Thymus (tissue), 14 donors: ENCODE results near the gene ZNF277. TPM values are rescaled to one million over a fixed set of nuclear protein-coding genes. Genes with fewer than 3 reads are reported as not detected.

Experiments
- DNase-seq, 9 donors: peaks; one replicate each; pipeline ENCODE4 v3.0.0-alpha.2; 2013; ENCODE audit warnings: low spot score in 9 of 9, low read depth in 6 of 9, missing footprints in 1 of 9
- H3K27ac ChIP-seq, 2 donors: one replicate each; pipeline ENCODE4 v1.5.1; 2013; ENCODE audit warnings: control low read depth in 1 of 2, low read depth in 1 of 2, low read length in 1 of 2, mild to moderate bottlenecking in 1 of 2, moderate library complexity in 1 of 2
- H3K27me3 ChIP-seq, 2 donors: one replicate each; pipeline ENCODE4 v1.5.1; 2013; ENCODE audit warnings: low read length in 1 of 2; ENCODE audit not compliant: control insufficient read depth in 2 of 2, insufficient read depth in 1 of 2
- H3K36me3 ChIP-seq, 2 donors: one replicate each; pipeline ENCODE4 v1.5.1; 2013; ENCODE audit warnings: low read length in 1 of 2, mild to moderate bottlenecking in 1 of 2, moderate library complexity in 1 of 2; ENCODE audit not compliant: control insufficient read depth in 2 of 2, insufficient read depth in 2 of 2
- H3K4me1 ChIP-seq, 2 donors: one replicate each; pipeline ENCODE4 v1.5.1; 2013; ENCODE audit warnings: low read length in 2 of 2; ENCODE audit not compliant: control insufficient read depth in 2 of 2, insufficient read depth in 2 of 2
- H3K4me3 ChIP-seq, 2 donors: one replicate each; pipeline ENCODE4 v1.5.1; 2013; ENCODE audit warnings: low read length in 2 of 2, control low read depth in 1 of 2, mild to moderate bottlenecking in 1 of 2
- H3K9me3 ChIP-seq, 2 donors: one replicate each; pipeline ENCODE4 v1.5.1; 2013; ENCODE audit warnings: low read length in 1 of 2, mild to moderate bottlenecking in 1 of 2; ENCODE audit not compliant: control insufficient read depth in 2 of 2, insufficient read depth in 1 of 2
- WGBS: extraction: QIAGEN DNeasy Blood & Tissue Kit; methylation state at CpG from one replicate; pipeline ENCODE4 v1.1.7; 2013; 5-methylcytosine and 5-hydroxymethylcytosine counted together
- long read RNA-seq, 10 donors: transcript quantifications; one replicate each; lab custom pipeline, GENCODE V29; 2026
- polyA plus RNA-seq: library from polyadenylated mRNA; stranded (reverse); fragments of 200-250 nt; gene quantifications from one replicate; pipeline ENCODE4 v1.2.3, GENCODE V29; 2013
- total RNA-seq: library from RNA; stranded (reverse); fragments of 120-200 nt; gene quantifications from one replicate; pipeline ENCODE4 v1.2.4, GENCODE V29; 2013
- donor health status: healthy.

The ZNF277 gene, protein sequence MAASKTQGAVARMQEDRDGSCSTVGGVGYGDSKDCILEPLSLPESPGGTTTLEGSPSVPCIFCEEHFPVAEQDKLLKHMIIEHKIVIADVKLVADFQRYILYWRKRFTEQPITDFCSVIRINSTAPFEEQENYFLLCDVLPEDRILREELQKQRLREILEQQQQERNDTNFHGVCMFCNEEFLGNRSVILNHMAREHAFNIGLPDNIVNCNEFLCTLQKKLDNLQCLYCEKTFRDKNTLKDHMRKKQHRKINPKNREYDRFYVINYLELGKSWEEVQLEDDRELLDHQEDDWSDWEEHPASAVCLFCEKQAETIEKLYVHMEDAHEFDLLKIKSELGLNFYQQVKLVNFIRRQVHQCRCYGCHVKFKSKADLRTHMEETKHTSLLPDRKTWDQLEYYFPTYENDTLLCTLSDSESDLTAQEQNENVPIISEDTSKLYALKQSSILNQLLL
- 32.3 TPM for total RNA-seq
- 29.7 TPM for polyA plus RNA-seq
- long read RNA-seq, donor 1 = 0 reads
- long read RNA-seq, donor 2 = 0 reads
- long read RNA-seq, donor 3, transcript ZNF277-201 (12 exons, 1,849 nt) = major isoform, 16 of 29 reads
- long read RNA-seq, donor 3, partial matches to known transcripts = 9 of 29 reads
- long read RNA-seq, donor 3, other reads (novel, unspliced or antisense) = 0 of 29 reads
- long read RNA-seq, donor 4, transcript ZNF277-201 (12 exons, 1,849 nt) = major isoform, 5 of 7 reads
- long read RNA-seq, donor 4, partial matches to known transcripts = 0 of 7 reads
- long read RNA-seq, donor 4, other reads (novel, unspliced or antisense) = 0 of 7 reads
- long read RNA-seq, donor 5, transcript ZNF277-201 (12 exons, 1,849 nt) = major isoform, 11 of 32 reads
- long read RNA-seq, donor 5, partial matches to known transcripts = 21 of 32 reads
- long read RNA-seq, donor 5, other reads (novel, unspliced or antisense) = 0 of 32 reads
- long read RNA-seq, donor 6, transcript ZNF277-201 (12 exons, 1,849 nt) = major isoform, 5 of 6 reads
- long read RNA-seq, donor 6, partial matches to known transcripts = 0 of 6 reads
- long read RNA-seq, donor 6, other reads (novel, unspliced or antisense) = 0 of 6 reads
- long read RNA-seq, donor 7, transcript ZNF277-201 (12 exons, 1,849 nt) = major isoform, 10 of 11 reads
- long read RNA-seq, donor 7, partial matches to known transcripts = 0 of 11 reads
- long read RNA-seq, donor 7, other reads (novel, unspliced or antisense) = 0 of 11 reads
- long read RNA-seq, donor 8, partial matches to known transcripts = 0 of 5 reads
- long read RNA-seq, donor 8, other reads (novel, unspliced or antisense) = 0 of 5 reads
- long read RNA-seq, donor 9, transcript ZNF277-201 (12 exons, 1,849 nt) = major isoform, 6 of 6 reads
- long read RNA-seq, donor 9, partial matches to known transcripts = 0 of 6 reads
- long read RNA-seq, donor 9, other reads (novel, unspliced or antisense) = 0 of 6 reads
- long read RNA-seq, donor 10, transcript ZNF277-201 (12 exons, 1,849 nt) = major isoform, 6 of 6 reads
- long read RNA-seq, donor 10, partial matches to known transcripts = 0 of 6 reads
- long read RNA-seq, donor 10, other reads (novel, unspliced or antisense) = 0 of 6 reads

GRCh38 chr7:112206238-112206990 is at the start of gene ZNF277, which contains the start of gene DOCK4:
Gene ZNF277 (plus strand): TSS chr7:112206695. CDS start chr7:112206717, 22 bp downstream.
Gene DOCK4 (minus strand): TSS chr7:112206399. CDS start chr7:112206138, 261 bp downstream.
- WGBS = under 1% methylated on average over 67 of the region's 67 CpGs
- Histone ChIP-seq H3K4me3 (peak within 1 kb of the TSS; percentile 63 to 98), H3K27ac (peak within 1 kb of the TSS; percentile 31 to 63), H3K4me1 (peaks cover 11 to 20% of the 10 kb centered on the region in 2 donors), H3K9me3 (peaks cover 0 to 2% of the 10 kb centered on the region in 2 donors), H3K27me3 (peaks cover 19 to 30% of the 10 kb centered on the region in 2 donors), H3K36me3 (no peaks in the 10 kb centered on the region)
- peak; percentile 94 to 100 (median 98) for DNase-seq

DNA sequence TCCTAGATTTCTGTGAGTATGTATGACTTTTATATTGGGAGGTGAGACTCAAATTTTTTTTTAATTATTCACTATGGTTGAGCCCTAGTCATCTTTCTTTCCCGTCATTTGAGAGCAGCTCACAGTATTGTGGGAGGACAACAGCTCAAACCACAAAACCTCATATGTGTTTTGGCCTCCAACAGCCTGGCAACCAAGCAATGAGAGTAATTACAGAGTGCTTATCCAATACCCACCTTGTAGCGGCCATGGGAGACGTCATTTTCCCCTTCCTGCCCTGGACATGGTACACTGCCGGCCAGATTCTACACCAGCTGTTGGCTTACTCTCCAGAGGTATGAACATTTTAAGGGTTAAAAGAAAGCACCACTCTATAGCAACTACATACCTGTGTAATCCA is 49.4 kb upstream of the ZNF277 start:
- DNase-seq = no peak
- no peak overlapping the region for H3K27ac ChIP-seq
- H3K4me1 ChIP-seq = no peaks in the 10 kb centered on the region
- H3K36me3 ChIP-seq = no peaks in the 10 kb centered on the region
- H3K4me3 ChIP-seq = no peak overlapping the region
- WGBS = 22% methylated on average over 4 of the region's 4 CpGs
- no peaks in the 10 kb centered on the region for H3K27me3 ChIP-seq
- no peaks in the 10 kb centered on the region for H3K9me3 ChIP-seq

DNA sequence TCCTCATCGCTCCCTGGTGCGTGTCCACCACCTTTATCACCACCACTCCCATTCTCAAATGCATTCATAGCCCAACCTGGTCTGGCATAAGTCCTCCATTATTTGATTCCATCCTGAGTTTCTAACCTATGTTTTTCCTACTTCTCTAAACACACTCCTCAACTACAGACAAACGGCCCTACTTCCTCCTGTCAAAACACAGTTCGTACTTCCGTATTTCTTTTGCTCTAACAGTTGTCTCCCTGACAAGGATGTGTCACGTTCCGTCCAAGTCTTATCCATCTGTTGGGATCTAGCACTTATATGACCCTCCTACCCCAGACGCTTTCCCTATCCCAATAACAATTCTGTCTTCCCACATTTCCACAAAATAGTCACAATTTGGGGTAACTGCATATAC is 47.1 kb upstream of the ZNF277 start:
- Histone ChIP-seq H3K4me1 (no peaks in the 10 kb centered on the region), H3K36me3 (no peaks in the 10 kb centered on the region), H3K9me3 (no peaks in the 10 kb centered on the region), H3K27me3 (no peaks in the 10 kb centered on the region), H3K4me3 (no peak overlapping the region), H3K27ac (no peak overlapping the region)
- WGBS = 56% methylated on average over 8 of the region's 8 CpGs
- DNase-seq = no peak

DNA sequence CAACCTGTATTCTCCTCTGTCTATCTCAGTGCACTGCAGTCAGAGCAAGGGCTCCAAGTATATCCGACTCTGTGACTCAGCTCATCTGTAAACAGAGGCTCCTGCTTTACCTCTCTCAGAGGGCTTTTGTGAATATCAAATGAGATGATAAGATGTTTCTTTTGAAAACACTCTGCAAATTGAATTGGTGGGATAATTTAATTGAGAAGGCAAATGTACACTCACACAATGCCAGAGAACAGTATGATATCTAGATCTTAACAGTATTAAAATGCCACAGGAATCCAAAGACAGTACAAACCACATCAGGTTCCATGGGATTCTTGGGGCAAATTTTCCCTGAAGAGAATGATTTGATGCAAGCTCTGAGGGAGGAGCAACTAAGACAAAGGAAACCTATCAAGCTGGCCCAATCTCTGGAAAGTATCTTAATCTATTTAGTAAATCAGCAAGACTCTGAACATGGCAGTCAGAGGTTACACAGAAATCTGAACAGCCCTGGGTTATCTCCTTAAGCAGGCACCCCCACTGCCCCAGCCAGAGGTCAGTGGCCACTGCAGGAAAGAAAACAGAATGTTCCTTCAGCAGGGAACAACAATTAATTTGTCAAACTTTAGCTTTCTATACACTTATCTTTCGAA is 46.2 kb upstream of the ZNF277 start:
- WGBS = 94% methylated on average over 2 of the region's 2 CpGs
- Histone ChIP-seq H3K36me3 (no peaks in the 10 kb centered on the region), H3K27me3 (no peaks in the 10 kb centered on the region), H3K27ac (no peak overlapping the region), H3K4me1 (no peaks in the 10 kb centered on the region), H3K9me3 (no peaks in the 10 kb centered on the region), H3K4me3 (no peak overlapping the region)
- no peak for DNase-seq

GRCh38 chr7:112160771-112161150 is 45.7 kb upstream of the ZNF277 start:
- WGBS = 95% methylated on average over 7 of the region's 7 CpGs
- Histone ChIP-seq H3K36me3 (no peaks in the 10 kb centered on the region), H3K4me3 (no peak overlapping the region), H3K27ac (no peak overlapping the region), H3K27me3 (no peaks in the 10 kb centered on the region), H3K9me3 (no peaks in the 10 kb centered on the region), H3K4me1 (no peaks in the 10 kb centered on the region)
- DNase-seq = no peak

- H3K4me3 ChIP-seq = no peak overlapping the region
- H3K4me1 ChIP-seq = no peaks in the 10 kb centered on the region
- H3K36me3 ChIP-seq = no peaks in the 10 kb centered on the region
- no peaks in the 10 kb centered on the region for H3K27me3 ChIP-seq
- WGBS = 94% methylated on average over 3 of the region's 3 CpGs
- H3K27ac ChIP-seq = no peak overlapping the region
- no peak for DNase-seq
- no peaks in the 10 kb centered on the region for H3K9me3 ChIP-seq
Measured at GRCh38 chr7:112161253-112162141, 45.0 kb upstream of the ZNF277 start.

GRCh38 chr7:112162142-112162766 is 44.2 kb upstream of the ZNF277 start:
- no peaks in the 10 kb centered on the region for H3K9me3 ChIP-seq
- no peak overlapping the region for H3K27ac ChIP-seq
- H3K4me1 ChIP-seq = no peaks in the 10 kb centered on the region
- 83% methylated on average over 2 of the region's 2 CpGs for WGBS
- H3K27me3 ChIP-seq = no peaks in the 10 kb centered on the region
- H3K4me3 ChIP-seq = no peak overlapping the region
- no peaks in the 10 kb centered on the region for H3K36me3 ChIP-seq
- no peak for DNase-seq
